Stomach (tissue), 9 donors: ENCODE results near the gene SLC6A3. TPM values are rescaled to one million over a fixed set of nuclear protein-coding genes. Genes with fewer than 3 reads are reported as not detected.

ENCODE experiments used
- DNase-seq, 2 donors: peaks; one replicate each; pipeline versions ENCODE4 v3.0.0 to v3.0.0-alpha.2; 2013 to 2019
- H3K27ac ChIP-seq, 5 donors: fragments of 200-600 bp in 4 of 5; sonication (generic) in 4 of 5; one replicate each; pipeline ENCODE4 v1.5.1; 2013 to 2019; ENCODE audit warnings: mild to moderate bottlenecking in 1 of 5, moderate library complexity in 1 of 5
- H3K27me3 ChIP-seq, 3 donors: fragments of 200-600 bp; sonication (generic); one replicate each; pipeline ENCODE4 v1.5.1; 2017 to 2019; ENCODE audit warnings: mixed run types in 1 of 3
- H3K36me3 ChIP-seq, 4 donors: fragments of 200-600 bp; sonication (generic); 1 replicate in 3 of 4; 2 replicates in 1 of 4; pipeline ENCODE4 v1.5.1; 2016 to 2019
- H3K4me1 ChIP-seq, 4 donors: fragments of 200-600 bp; sonication (generic); one replicate each; pipeline ENCODE4 v1.5.1; 2016 to 2019
- H3K4me3 ChIP-seq, 4 donors: fragments of 200-600 bp; sonication (generic) in 3 of 4; one replicate each; pipeline ENCODE4 v1.5.1; 2016 to 2019; ENCODE audit warnings: mild to moderate bottlenecking in 1 of 4
- H3K9me3 ChIP-seq, 4 donors: fragments of 200-600 bp; sonication (generic); one replicate each; pipeline ENCODE4 v1.5.1; 2016 to 2019
- EP300 ChIP-seq: sonication (generic); formaldehyde crosslinking; IDR thresholded peaks from one replicate; pipeline ENCODE4 v1.6.1; 2017; ENCODE audit warnings: antibody characterized with exemption
- POLR2A ChIP-seq, 4 donors: fragments of 450-650 bp; IDR thresholded peaks; one replicate each; pipeline ENCODE4 v1.6.1; 2016; ENCODE audit warnings: antibody characterized with exemption in 4 of 4, control low read depth in 2 of 4, mild to moderate bottlenecking in 1 of 4, moderate library complexity in 1 of 4
- POLR2AphosphoS5 ChIP-seq, 3 donors: sonication (generic); formaldehyde crosslinking; IDR thresholded peaks; one replicate each; pipeline ENCODE4 v1.6.1; 2016; ENCODE audit warnings: antibody characterized with exemption in 3 of 3
- WGBS, 5 donors: extraction: QIAGEN DNeasy Blood & Tissue Kit in 3 of 5; methylation state at CpG; one replicate each; pipeline versions ENCODE4 v1.1.5 to v1.1.7; 2013 to 2018; 5-methylcytosine and 5-hydroxymethylcytosine counted together
- intact Hi-C: fragments of 100-400 bp; cut with DNase I; formaldehyde crosslinking; loops from one replicate; pipeline ENCODE4 v1.15.1; 2023; ENCODE audit warnings: low total_unique reads
- polyA plus RNA-seq, 3 donors: library from polyadenylated mRNA; stranded (reverse); fragments of 200-250 nt; gene quantifications; one replicate each; pipeline ENCODE4 v1.2.3, GENCODE V29; 2013
- total RNA-seq, 5 donors: library from RNA; depleted of rRNA; stranded (reverse); fragments of >200 nt; gene quantifications; one replicate each; pipeline versions ENCODE4 v1.1.0 to v1.2.3, GENCODE V29; 2014 to 2016
- TF ChIP-seq, protein P1 (sequence below), 7 experiments: fragments of 450-650 bp in 4 of 7; fragments of 200-600 bp in 3 of 7; sonication (generic) in 3 of 7; IDR thresholded peaks; one replicate each; pipeline ENCODE4 v1.5.1; 2016 to 2019; ENCODE audit warnings: antibody characterized with exemption in 7 of 7, control low read depth in 2 of 7, mild to moderate bottlenecking in 1 of 7
- donor health status: healthy with polysubstance abuse.
- donor health status: Bipolar disorder and iron deficiency.
- donor health status: healthy.

SLC6A3 gene
- total and polyA plus RNA-seq, 8 donors, result 0.05 TPM; not detected in 7

DNA sequence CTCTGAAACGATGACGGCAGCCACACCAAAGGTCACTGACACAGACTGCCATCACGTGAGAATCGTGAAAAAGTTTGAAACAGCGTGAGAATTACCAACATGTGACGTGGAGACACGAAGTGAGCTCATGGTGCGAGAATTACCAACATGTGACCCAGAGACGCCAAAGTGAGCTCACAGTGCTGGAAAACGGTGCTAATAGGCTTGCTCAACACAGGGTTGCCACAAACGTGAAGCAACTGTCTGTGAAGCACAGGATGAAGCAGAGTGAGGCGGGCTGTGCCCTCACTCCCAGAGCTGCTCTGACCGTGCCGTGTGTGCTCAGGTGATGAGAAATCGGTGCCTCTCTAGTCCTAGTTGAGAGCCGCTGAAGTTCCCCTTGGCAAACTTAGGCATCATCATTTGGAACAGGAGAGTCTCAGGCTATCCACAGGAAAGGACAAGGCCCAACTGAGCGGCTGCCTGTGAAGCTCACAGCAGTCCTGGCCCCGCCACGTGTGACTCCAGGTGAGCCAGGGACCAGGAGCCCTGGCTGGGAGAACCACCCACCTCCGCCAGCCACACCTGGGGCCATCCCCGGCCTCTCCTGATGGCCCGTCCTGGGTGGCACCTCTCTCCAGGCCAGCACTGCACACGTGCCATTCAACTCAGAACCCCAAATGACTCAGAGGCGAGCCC lies 29.8 kb upstream of the SLC6A3 start:
- Histone ChIP-seq H3K27ac (peak overlapping the region in 1 of 5 donors; percentile 31), H3K9me3 (no peaks in the 10 kb centered on the region), H3K36me3 (peaks cover 22 to 90% (median 72%) of the 10 kb centered on the region in 4 donors), H3K4me1 (peaks cover 0 to 18% (median 11%) of the 10 kb centered on the region in 4 donors), H3K4me3 (no peak overlapping the region), H3K27me3 (no peaks in the 10 kb centered on the region)
- TF ChIP-seq EP300 (no peak), POLR2A (IDR thresholded peaks at IDR 0.05) (no peak), POLR2AphosphoS5 (IDR thresholded peaks at IDR 0.05) (no peak)
- TF ChIP-seq, protein P1, sequence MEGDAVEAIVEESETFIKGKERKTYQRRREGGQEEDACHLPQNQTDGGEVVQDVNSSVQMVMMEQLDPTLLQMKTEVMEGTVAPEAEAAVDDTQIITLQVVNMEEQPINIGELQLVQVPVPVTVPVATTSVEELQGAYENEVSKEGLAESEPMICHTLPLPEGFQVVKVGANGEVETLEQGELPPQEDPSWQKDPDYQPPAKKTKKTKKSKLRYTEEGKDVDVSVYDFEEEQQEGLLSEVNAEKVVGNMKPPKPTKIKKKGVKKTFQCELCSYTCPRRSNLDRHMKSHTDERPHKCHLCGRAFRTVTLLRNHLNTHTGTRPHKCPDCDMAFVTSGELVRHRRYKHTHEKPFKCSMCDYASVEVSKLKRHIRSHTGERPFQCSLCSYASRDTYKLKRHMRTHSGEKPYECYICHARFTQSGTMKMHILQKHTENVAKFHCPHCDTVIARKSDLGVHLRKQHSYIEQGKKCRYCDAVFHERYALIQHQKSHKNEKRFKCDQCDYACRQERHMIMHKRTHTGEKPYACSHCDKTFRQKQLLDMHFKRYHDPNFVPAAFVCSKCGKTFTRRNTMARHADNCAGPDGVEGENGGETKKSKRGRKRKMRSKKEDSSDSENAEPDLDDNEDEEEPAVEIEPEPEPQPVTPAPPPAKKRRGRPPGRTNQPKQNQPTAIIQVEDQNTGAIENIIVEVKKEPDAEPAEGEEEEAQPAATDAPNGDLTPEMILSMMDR (IDR thresholded peaks at IDR 0.05), result no peak
- DNase-seq, result no peak
- intact Hi-C loops, result loop anchor here (10.0 kb wide), 1 partner anchor 150 kb away; no protein-coding TSS in a partner anchor
- WGBS, 5 donors, result 88 to 93% (median 91%) methylated on average over 17 to 24 of the region's 24 CpGs

GRCh38 chr5:1474183-1474839 lies 29.1 kb upstream of the SLC6A3 start:
- Histone ChIP-seq H3K4me1 (peaks cover 0 to 15% (median 5%) of the 10 kb centered on the region in 4 donors), H3K9me3 (no peaks in the 10 kb centered on the region), H3K36me3 (peaks cover 22 to 94% (median 75%) of the 10 kb centered on the region in 4 donors), H3K4me3 (no peak overlapping the region), H3K27ac (no peak overlapping the region), H3K27me3 (no peaks in the 10 kb centered on the region)
- no peak for TF ChIP-seq POLR2A (IDR thresholded peaks at IDR 0.05)
- TF ChIP-seq POLR2AphosphoS5 (IDR thresholded peaks at IDR 0.05), result no peak
- no peak for TF ChIP-seq EP300
- TF ChIP-seq, protein P1 (IDR thresholded peaks at IDR 0.05), result no peak
- intact Hi-C loops, result loop anchor here (10.0 kb wide), 1 partner anchor 150 kb away; no protein-coding TSS in a partner anchor
- 89 to 95% (median 93%) methylated on average over 21 of the region's 21 CpGs for WGBS, 5 donors
- no peak for DNase-seq

DNA sequence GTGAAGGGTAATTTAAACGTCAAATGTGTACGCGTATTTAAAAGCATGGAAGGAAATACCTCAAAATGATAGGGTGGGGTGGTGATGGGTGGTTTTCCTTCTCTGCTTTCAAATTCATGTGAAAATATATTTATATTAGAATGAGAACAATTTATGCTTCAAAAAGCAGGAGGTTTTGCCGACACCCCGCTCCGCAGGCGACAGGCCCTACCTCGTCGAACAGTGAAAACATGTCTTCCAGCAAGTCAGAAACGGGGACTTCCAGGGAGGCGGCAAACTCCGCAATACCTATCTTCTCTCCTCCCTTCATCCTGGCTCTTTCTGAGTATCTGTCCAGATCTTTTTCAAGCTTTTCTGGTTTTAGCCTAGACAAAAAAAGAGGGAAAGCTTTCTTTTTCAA lies 28.5 kb upstream of the SLC6A3 start:
- no peak for TF ChIP-seq POLR2A (IDR thresholded peaks at IDR 0.05)
- no peak overlapping the region for H3K4me3 ChIP-seq
- H3K27ac ChIP-seq, result no peak overlapping the region
- H3K27me3 ChIP-seq, result no peaks in the 10 kb centered on the region
- intact Hi-C loops, result loop anchor here (10.0 kb wide), 1 partner anchor 151 kb away; no protein-coding TSS in a partner anchor
- no peaks in the 10 kb centered on the region for H3K9me3 ChIP-seq
- peaks cover 0 to 12% (median 4%) of the 10 kb centered on the region in 4 donors for H3K4me1 ChIP-seq
- DNase-seq, result no peak
- WGBS, 5 donors, result 94 to 96% (median 96%) methylated on average over 12 of the region's 12 CpGs
- peaks cover 22 to 94% (median 72%) of the 10 kb centered on the region in 4 donors for H3K36me3 ChIP-seq

GRCh38 chr5:1472964-1473628 lies 27.9 kb upstream of the SLC6A3 start:
- DNase-seq, result no peak
- H3K36me3 ChIP-seq, result peaks cover 22 to 93% (median 69%) of the 10 kb centered on the region in 4 donors

More at GRCh38 chr5:1472964-1473628, 27.9 kb upstream of the SLC6A3 start:
- H3K9me3 ChIP-seq, result no peaks in the 10 kb centered on the region
- H3K4me3 ChIP-seq, result no peak overlapping the region
- no peak for TF ChIP-seq POLR2A (IDR thresholded peaks at IDR 0.05)
- TF ChIP-seq POLR2AphosphoS5 (IDR thresholded peaks at IDR 0.05), result no peak
- TF ChIP-seq, protein P1 (IDR thresholded peaks at IDR 0.05), result no peak
- TF ChIP-seq EP300, result no peak
- 91 to 95% (median 93%) methylated on average over 20 to 23 of the region's 23 CpGs for WGBS, 5 donors
- H3K27ac ChIP-seq, result no peak overlapping the region
- intact Hi-C loops, result loop anchor here (10.0 kb wide), 1 partner anchor 152 kb away; no protein-coding TSS in a partner anchor
- no peaks in the 10 kb centered on the region for H3K27me3 ChIP-seq
- peaks cover 0 to 11% (median under 1%) of the 10 kb centered on the region in 4 donors for H3K4me1 ChIP-seq
